HEK293T (cell line): ENCODE data around the gene CSNK2A2.

Experiments used
- BHLHE40 ChIP-seq: fragments of 450-650 bp; IDR thresholded peaks from 2 replicates; pipeline ENCODE4 v1.6.1; 2016; ENCODE audit warnings: mild to moderate bottlenecking, moderate library complexity, borderline replicate concordance
- CTBP1 ChIP-seq: fragments of 450-650 bp; IDR thresholded peaks from 2 replicates; pipeline ENCODE4 v1.6.1; 2016; ENCODE audit warnings: borderline replicate concordance
- FOXA1 ChIP-seq: fragments of 450-650 bp; IDR thresholded peaks from 2 replicates; pipeline ENCODE4 v1.6.1; 2016; ENCODE audit warnings: mild to moderate bottlenecking
- FOXK2 ChIP-seq: fragments of 450-650 bp; IDR thresholded peaks from 2 replicates; pipeline ENCODE4 v1.6.1; 2016; ENCODE audit warnings: mild to moderate bottlenecking
- FOXM1 ChIP-seq: fragments of 450-650 bp; IDR thresholded peaks from 2 replicates; pipeline ENCODE4 v1.6.1; 2017; ENCODE audit warnings: mild to moderate bottlenecking, borderline replicate concordance
- SP1 ChIP-seq: fragments of 450-650 bp; IDR thresholded peaks from 2 replicates; pipeline ENCODE4 v1.6.1; 2017
- SUZ12 ChIP-seq: fragments of 450-650 bp; IDR thresholded peaks from 2 replicates; pipeline ENCODE4 v1.6.1; 2016; ENCODE audit warnings: mild to moderate bottlenecking
- TARDBP ChIP-seq: fragments of 450-650 bp; IDR thresholded peaks from 2 replicates; pipeline ENCODE4 v1.6.1; 2016
- ZNF384 ChIP-seq: fragments of 450-650 bp; IDR thresholded peaks from 2 replicates; pipeline ENCODE4 v1.6.1; 2016
- TF ChIP-seq, protein P1 (sequence below): fragments of 450-650 bp; IDR thresholded peaks from 2 replicates; pipeline ENCODE4 v1.6.1; 2016

DNA sequence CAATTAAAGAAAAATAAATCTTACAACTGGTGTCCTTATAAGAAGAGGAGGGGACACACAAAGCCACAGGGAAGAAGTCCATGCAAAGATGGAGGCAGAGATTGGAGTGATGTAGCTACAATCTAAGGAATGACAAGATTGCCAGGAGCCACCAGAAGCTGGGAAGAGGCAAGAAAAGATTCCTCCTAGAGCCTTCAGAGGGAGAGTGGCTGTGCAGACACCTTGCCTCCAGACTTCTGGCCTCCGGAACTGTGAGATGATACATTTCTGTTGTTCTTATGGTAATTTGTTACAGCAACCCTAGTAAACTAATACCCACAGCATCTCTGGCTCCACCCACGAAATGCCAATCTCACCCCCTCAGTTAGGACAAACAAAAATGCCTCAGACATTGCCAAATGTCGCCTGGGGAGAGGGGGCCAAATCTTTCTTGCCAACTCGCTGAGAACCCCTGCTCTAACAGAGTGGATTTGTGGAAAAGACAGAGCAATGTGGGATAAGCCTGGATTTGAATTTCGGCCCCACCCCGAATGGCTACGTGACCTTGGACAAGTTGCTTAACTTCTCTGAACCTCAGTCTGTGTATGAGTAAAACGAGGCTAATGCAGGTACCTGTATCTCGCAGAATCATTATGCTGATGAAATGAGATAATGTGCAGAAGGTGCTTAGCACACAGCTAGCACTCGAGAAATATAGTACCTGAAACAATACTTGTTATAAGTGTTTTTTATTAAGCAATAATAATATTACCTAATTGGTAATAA, 37.1 kb upstream of the CSNK2A2 start:
- no peak for TF ChIP-seq FOXK2
- no peak for TF ChIP-seq FOXM1
- TF ChIP-seq BHLHE40, result no peak
- no peak for TF ChIP-seq FOXA1
- TF ChIP-seq SP1, result no peak
- no peak for TF ChIP-seq SUZ12
- TF ChIP-seq, protein P1, sequence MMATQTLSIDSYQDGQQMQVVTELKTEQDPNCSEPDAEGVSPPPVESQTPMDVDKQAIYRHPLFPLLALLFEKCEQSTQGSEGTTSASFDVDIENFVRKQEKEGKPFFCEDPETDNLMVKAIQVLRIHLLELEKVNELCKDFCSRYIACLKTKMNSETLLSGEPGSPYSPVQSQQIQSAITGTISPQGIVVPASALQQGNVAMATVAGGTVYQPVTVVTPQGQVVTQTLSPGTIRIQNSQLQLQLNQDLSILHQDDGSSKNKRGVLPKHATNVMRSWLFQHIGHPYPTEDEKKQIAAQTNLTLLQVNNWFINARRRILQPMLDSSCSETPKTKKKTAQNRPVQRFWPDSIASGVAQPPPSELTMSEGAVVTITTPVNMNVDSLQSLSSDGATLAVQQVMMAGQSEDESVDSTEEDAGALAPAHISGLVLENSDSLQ, result no peak
- TF ChIP-seq TARDBP, result no peak
- no peak for TF ChIP-seq CTBP1
- no peak for TF ChIP-seq ZNF384
